ENCODE results near the gene SCFD2.

- TF ChIP-seq CTCF (IDR thresholded peaks at IDR 0.05; ENCODE audit: insufficient read depth, low read depth, low read length) (no peak), EZH2 (IDR thresholded peaks at IDR 0.05; ENCODE audit: insufficient read depth, low read length) (no peak)
Observed at GRCh38 chr4:52951016-52951415, 414.8 kb downstream of the SCFD2 start.

Data from astrocyte (in vitro differentiated cells and primary cell).